Mucosa of descending colon (tissue), 3 donors: Measurements from ENCODE around the gene ZNF287. TPM values are rescaled to one million over a fixed set of nuclear protein-coding genes. Genes with fewer than 3 reads are reported as not detected.

Source experiments
- ATAC-seq: fragments of 200-7000 bp; cut with Tn5 transposase; one replicate; pipeline ENCODE4 v1.9.1; 2020; ENCODE audit warnings: mild to moderate bottlenecking, moderate library complexity
- DNase-seq, 3 donors: peaks; one replicate each; pipeline ENCODE4 v3.0.0-alpha.2; 2020
- H3K36me3 ChIP-seq: fragments of 200-600 bp; one replicate; pipeline ENCODE4 v1.8.0; 2021; ENCODE audit warnings: low read depth, mild to moderate bottlenecking
- H3K4me1 ChIP-seq: fragments of 200-600 bp; one replicate; pipeline ENCODE4 v1.8.0; 2021; ENCODE audit warnings: low read depth, mild to moderate bottlenecking
- H3K4me3 ChIP-seq: fragments of 200-600 bp; one replicate; pipeline ENCODE4 v1.8.0; 2021; ENCODE audit warnings: mild to moderate bottlenecking
- H3K9me3 ChIP-seq: fragments of 200-600 bp; one replicate; pipeline ENCODE4 v1.8.0; 2021; ENCODE audit warnings: mild to moderate bottlenecking
- CTCF ChIP-seq: fragments of 200-600 bp; IDR thresholded peaks from one replicate; pipeline ENCODE4 v1.8.0; 2022; ENCODE audit warnings: antibody characterized with exemption, mild to moderate bottlenecking
- intact Hi-C, 2 donors: fragments of 100-400 bp; cut with DNase I in 1 of 2; cut with micrococcal nuclease in 1 of 2; formaldehyde crosslinking; loops; one replicate each; pipeline versions ENCODE4 v1.11.0 to v1.11.1; 2022; cut with DNase I, micrococcal nuclease
- total RNA-seq, 3 donors: library from RNA; stranded (reverse); fragmentation: NEBNext Ultra II Directional in 2 of 3; extraction: Animal tissue kit (Norgen Biotek cat#: 25700) in 2 of 3; gene quantifications; one replicate each; pipeline versions ENCODE4 v1.2.1 to v1.2.4, GENCODE V29; 2021 to 2023
- donor health status: DM: no; HTN: no; CAD: no; lungs with moderate emphysema.
- donor health status: DM: no; HTN: no; CAD: no.
- donor health status: DM: no; HTN: yes; CAD: no.

Gene ZNF287
- total RNA-seq, 3 donors from 2014 or later: 0.96 to 8.0 (median 4.8) TPM

- ATAC-seq (peak; percentile 69), DNase-seq (no peak)
- no peak for TF ChIP-seq CTCF
- H3K4me1 ChIP-seq: peaks cover 19% of the 10 kb centered on the region
- H3K4me3 ChIP-seq: no peak overlapping the region
- H3K9me3 ChIP-seq: no peaks in the 10 kb centered on the region
- H3K36me3 ChIP-seq: no peaks in the 10 kb centered on the region
- intact Hi-C loops: no loop called here
Observed at GRCh38 chr17:16504984-16505383, 64.0 kb downstream of the ZNF287 start.

Other genes starting within 250 kb of the ZNF287 start
- 10 to 100 TPM; 26.9 to 91.5 (median 50.1) TPM for gene CENPV, start 215.7 kb downstream of the ZNF287 start, total RNA-seq
- 1,000 to 10,000 TPM; 1,560 to 1,757 (median 1,606) TPM for gene UBB, start 188.1 kb downstream of the ZNF287 start, total RNA-seq
- 10 to 100 TPM in 2 of 3 donors, 1 to 10 TPM in 1; 4.8 to 15.2 (median 13.3) TPM for gene TRPV2, start 153.6 kb downstream of the ZNF287 start, total RNA-seq
- 10 to 100 TPM; 37.1 to 85.7 (median 52.6) TPM for gene LRRC75A, start 77.0 kb downstream of the ZNF287 start, total RNA-seq
- 1 to 10 TPM; 4.5 to 7.2 (median 4.7) TPM for gene ZNF624, start 84.6 kb upstream of the ZNF287 start, total RNA-seq
- 1 to 10 TPM in 2 of 3 donors, under 1 TPM in 1; 0.53 to 9.9 (median 5.1) TPM for gene CCDC144A, start 121.0 kb upstream of the ZNF287 start, total RNA-seq